HG03175 (cell line): Measurements from ENCODE around the gene NR6A1.

Source experiments
- ATAC-seq: cut with Tn5 transposase; IDR thresholded peaks from one replicate; pipeline ENCODE4 v1.9.1; 2021; ENCODE audit warnings: mild to moderate bottlenecking, moderate library complexity; ENCODE audit not compliant: unreplicated experiment

Gene NR6A1

GRCh38 chr9:124662561-124662960 lies 108.5 kb downstream of the NR6A1 start:
- no peak for ATAC-seq

GRCh38 chr9:124661271-124661670 lies 109.8 kb downstream of the NR6A1 start:
- no peak for ATAC-seq

- ATAC-seq, result no peak
Observed at GRCh38 chr9:124660341-124660801, 110.7 kb downstream of the NR6A1 start.

- ATAC-seq, result peak; percentile 62
Observed at GRCh38 chr9:124659099-124659659, 111.9 kb downstream of the NR6A1 start.

- peak; percentile 83 for ATAC-seq
Observed at GRCh38 chr9:124658165-124659017, 112.7 kb downstream of the NR6A1 start.

DNA sequence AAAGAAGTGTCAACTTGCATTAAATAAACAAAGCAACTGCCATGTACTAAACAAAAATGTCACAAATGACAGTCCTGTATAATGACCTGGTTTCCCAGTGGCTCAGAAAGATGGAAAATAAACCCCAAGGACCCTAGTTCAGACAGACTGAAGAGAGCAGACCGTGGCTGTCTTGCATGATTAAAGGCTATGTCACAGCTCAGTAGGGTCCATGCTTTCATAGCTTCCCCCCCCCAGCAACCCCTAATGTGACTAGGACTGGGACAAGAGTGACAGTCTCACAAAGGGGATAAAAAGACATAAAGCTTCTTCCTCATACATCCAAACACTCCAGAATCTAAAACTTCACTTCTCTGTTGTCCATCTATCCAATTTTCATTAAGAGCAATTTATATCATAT lies 113.6 kb downstream of the NR6A1 start:
- ATAC-seq, result no peak

- no peak for ATAC-seq
Observed at GRCh38 chr9:124654431-124654830, 116.7 kb downstream of the NR6A1 start.

GRCh38 chr9:124652615-124653393 lies 118.3 kb downstream of the NR6A1 start:
- ATAC-seq, result no peak

GRCh38 chr9:124652203-124652602 lies 118.9 kb downstream of the NR6A1 start:
- ATAC-seq, result no peak

DNA sequence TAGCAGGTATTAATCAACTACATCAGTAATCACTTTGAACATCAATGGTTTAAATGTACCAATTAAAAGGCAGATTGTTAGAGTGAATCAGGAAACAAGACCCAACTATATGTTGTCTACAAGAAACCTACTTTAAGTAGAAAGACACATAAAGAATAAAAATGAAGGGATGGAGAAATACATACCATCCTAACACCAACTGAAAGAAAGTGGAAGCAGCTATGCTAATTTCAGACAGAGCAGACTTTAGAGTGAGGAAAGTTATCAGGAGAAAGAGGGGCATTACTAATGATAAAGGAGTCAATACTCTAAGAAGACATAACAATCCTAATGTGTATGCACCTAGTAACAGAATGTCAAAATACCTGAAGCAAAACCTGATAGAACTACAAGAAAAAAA lies 125.8 kb downstream of the NR6A1 start:
- no peak for ATAC-seq

- ATAC-seq, result no peak
Observed at GRCh38 chr9:124639637-124640036, 131.5 kb downstream of the NR6A1 start.

GRCh38 chr9:124635285-124635684 lies 135.8 kb downstream of the NR6A1 start:
- ATAC-seq, result no peak

- ATAC-seq, result no peak
Observed at GRCh38 chr9:124632077-124632621, 139.0 kb downstream of the NR6A1 start.

- ATAC-seq, result no peak
Observed at GRCh38 chr9:124631326-124631725, 139.8 kb downstream of the NR6A1 start.

- ATAC-seq, result no peak
Observed at GRCh38 chr9:124629600-124629999, 141.5 kb downstream of the NR6A1 start.

- no peak for ATAC-seq
Observed at GRCh38 chr9:124628741-124629140, 142.4 kb downstream of the NR6A1 start.

DNA sequence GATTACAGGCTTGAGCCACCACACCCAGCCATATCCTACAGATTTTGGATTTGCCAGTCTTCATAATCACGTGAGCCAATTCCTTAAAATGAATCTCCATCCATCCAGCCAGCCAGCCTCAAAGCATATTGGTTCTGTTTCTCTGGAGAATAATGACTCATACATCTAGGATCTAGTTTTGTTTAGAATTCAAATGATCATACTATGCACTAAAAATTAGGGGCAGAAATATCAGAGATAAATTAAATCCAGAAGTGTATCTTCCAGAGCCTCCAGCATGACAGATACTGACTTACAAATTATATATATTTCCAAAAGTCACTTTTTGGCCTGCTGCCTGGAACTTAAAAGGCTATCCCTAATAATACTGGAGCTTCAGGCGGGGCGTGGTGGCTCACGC lies 144.8 kb downstream of the NR6A1 start:
- ATAC-seq, result no peak

- no peak for ATAC-seq
Observed at GRCh38 chr9:124625087-124625486, 146.0 kb downstream of the NR6A1 start.

DNA sequence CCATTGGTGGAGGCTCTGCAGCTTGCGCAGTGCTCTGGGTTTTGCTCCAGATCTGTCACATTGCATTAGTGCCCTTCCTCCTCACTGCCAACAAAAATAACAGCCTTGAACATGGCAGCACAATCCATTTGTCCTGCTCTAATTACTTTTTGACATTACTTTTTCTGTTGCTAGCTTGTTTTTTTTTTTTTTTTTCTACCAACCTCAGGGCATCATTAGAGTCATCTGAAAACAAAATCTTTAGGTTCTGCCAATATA lies 146.4 kb downstream of the NR6A1 start:
- ATAC-seq, result no peak

DNA sequence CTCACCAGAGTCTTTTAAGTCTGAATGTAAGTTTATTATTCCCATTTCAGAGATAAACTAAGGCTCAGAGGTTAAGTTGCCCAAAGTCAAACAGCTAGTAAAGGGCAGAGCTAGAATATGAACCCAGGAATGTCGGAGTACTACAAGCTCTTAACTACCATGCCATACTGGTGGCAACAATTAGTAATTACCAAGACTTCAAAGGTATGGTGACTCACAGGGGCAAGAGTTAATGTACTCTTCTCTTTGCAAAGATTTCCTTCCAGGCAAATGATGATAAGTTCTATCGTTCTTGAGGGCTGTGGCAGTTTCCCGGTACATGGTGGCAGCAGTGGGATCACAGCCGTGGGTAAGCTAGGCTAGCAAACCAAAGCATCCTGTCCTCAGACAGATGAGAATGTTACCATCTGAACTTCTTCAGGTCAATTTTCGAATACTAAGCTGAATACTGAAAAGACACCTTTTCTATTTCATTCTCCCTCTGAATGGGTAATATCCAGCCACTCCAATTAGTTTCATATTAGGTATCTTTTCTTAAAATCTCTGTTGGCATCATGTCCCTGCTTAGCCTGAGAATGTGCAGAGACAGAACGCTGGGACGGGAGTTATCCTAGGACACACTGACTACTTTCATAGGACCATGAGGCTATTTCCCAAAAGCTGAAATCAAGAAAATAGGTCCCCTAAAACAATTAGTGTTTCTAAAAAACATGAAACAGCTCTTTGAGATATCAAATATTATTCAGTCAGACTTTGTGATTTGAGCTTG lies 147.0 kb downstream of the NR6A1 start:
- no peak for ATAC-seq

GRCh38 chr9:124622882-124623281 lies 148.2 kb downstream of the NR6A1 start:
- no peak for ATAC-seq
